ENCODE measurements around the gene GHRH. TPM values are rescaled to one million over a fixed set of nuclear protein-coding genes. Genes with fewer than 3 reads are reported as not detected.
A peak's percentile ranks its signal among the peaks of the same experiment; 100 is the strongest.

Gene GHRH
- total and polyA plus RNA-seq, 9 donors = not detected

DNA sequence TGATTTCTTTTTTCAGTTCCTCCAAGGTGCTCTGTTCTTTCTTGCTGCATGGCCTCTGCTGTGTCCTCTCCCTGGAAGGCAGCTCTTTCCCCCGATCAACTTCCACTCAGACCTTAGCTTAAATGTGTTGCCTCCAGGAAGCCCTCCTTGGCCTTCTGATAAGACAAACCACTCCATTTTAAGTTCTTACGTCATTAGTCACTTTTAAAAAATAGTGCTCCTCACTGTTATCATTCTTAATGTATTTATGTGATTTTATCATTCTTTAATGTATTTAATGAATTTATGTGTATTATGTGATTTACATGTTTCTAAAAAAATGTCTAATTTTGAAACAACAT is 15.6 kb upstream of the GHRH start:
- Histone ChIP-seq H3K36me3 (ENCODE audit: control insufficient read depth, insufficient read depth, low read length) (no peaks in the 10 kb centered on the region), H3K27ac (ENCODE audit: low read length) (peak overlapping the region; percentile 76), H3K4me1 (ENCODE audit: control insufficient read depth, insufficient read depth, low read length) (peaks cover 10% of the 10 kb centered on the region), H3K4me3 (ENCODE audit: low read length) (no peak overlapping the region), H3K27me3 (ENCODE audit: control insufficient read depth, insufficient read depth, low read length) (no peaks in the 10 kb centered on the region), H3K9me3 (replicated peaks; ENCODE audit: control insufficient read depth, low read depth, low read length) (no peaks in the 10 kb centered on the region)
- WGBS (ENCODE audit: insufficient coverage) = 33% methylated on average over 1 of the region's 2 CpGs
- DNase-seq = no peak

DNA sequence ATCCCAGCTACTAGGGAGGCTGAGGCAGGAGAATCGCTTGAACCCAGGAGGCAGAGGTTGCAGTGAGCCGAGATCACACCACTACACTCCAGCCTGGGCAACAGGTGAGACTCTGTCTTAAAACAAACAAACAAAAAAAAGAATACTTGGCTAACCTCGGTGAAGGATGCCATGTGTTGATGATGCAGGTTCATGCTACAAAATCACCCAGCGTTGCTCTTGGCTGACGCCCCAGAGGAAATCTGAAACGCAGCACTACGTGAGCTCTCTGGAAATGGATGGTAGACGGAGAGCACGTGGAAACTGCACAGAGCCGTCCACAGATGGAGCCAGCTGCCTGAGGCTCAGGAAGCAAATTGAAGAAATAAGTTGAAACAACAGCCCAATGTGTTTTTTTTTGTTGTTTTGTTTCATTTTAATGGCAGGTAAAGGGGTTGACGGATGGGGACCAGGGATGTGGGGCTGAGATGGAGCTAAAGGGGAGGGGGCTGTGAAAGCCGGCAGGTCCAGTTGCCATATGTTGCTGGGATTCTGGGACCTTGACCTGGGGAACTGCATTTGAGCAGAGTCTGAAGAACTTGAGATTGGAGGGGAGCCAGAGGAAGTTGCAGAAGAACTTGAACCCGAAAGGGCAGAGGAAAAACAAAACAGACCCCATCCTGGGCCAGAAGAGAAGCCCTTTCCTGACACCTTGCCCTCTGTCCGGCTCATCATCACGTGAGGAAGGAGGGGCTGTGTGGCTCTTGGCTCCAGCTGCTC is 15.1 kb upstream of the GHRH start:
- WGBS (ENCODE audit: insufficient coverage) = 4% methylated on average over 13 of the region's 15 CpGs
- peak; percentile 87 for DNase-seq
- H3K27ac ChIP-seq (ENCODE audit: low read length) = peak overlapping the region; percentile 76

DNA sequence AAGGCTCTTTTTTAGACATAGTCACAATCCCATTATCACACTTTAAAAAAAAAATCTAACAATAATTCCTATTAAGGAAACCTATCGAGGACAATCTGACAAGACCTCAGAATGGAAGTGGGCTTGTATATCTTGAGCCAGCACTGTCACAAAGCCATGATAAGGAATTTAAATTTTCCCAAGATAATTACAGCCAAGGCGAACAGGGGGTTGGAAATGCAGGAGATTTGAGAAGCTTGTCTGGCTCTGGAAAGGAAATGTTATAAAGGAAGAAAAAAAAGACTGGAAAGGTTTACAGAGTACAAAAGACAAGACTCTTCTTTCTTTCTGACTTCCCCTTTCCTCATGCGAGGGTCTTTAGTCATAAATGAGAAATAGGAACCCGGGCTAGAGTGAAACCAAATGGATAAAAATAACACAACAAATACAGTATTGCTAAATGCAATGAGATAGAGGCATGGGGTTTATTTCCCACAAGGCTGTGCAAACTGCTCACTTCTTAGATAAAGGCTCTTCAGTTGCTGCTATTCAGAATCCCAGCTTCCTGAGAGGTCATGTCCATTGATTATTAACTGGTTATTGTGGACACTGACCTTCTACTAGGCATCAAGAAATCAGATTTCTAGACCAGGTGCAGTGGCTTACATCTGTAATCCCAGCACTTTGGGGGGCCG is 13.4 kb upstream of the GHRH start:
- no peaks in the 10 kb centered on the region for H3K36me3 ChIP-seq (ENCODE audit: control insufficient read depth, insufficient read depth, low read length)
- DNase-seq = peak; percentile 55
- no peaks in the 10 kb centered on the region for H3K9me3 ChIP-seq (replicated peaks; ENCODE audit: control insufficient read depth, low read depth, low read length)
- 75% methylated on average over 1 of the region's 5 CpGs for WGBS (ENCODE audit: insufficient coverage)
- H3K27me3 ChIP-seq (ENCODE audit: control insufficient read depth, insufficient read depth, low read length) = no peaks in the 10 kb centered on the region
- H3K4me1 ChIP-seq (ENCODE audit: control insufficient read depth, insufficient read depth, low read length) = peaks cover 11% of the 10 kb centered on the region
- H3K27ac ChIP-seq (ENCODE audit: low read length) = peak overlapping the region; percentile 51
- H3K4me3 ChIP-seq (ENCODE audit: low read length) = no peak overlapping the region

More for the DNA sequence above, 15.1 kb upstream of the GHRH start:
- Histone ChIP-seq H3K4me1 (ENCODE audit: control insufficient read depth, insufficient read depth, low read length) (peaks cover 10% of the 10 kb centered on the region), H3K27me3 (ENCODE audit: control insufficient read depth, insufficient read depth, low read length) (no peaks in the 10 kb centered on the region), H3K9me3 (replicated peaks; ENCODE audit: control insufficient read depth, low read depth, low read length) (no peaks in the 10 kb centered on the region), H3K4me3 (ENCODE audit: low read length) (no peak overlapping the region), H3K36me3 (ENCODE audit: control insufficient read depth, insufficient read depth, low read length) (no peaks in the 10 kb centered on the region)

DNA sequence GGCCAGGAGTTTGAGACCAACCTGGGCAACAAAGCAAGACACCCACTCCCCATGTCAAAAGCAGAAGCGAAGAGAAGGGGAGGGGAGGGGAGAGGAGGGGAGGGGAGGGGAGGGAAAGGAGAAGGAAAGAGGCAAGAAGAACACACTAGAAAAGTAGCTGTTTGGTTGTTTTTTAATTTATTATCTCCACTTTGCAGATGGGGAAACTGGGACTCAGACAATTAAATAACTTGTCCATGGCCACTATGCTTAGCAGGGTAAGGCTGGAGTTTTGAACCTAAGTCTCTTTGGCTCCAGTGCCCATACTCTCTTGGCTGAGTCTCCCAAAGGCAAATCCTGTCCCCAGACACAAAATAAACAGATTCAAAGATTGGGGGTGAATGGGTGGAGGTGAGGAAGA is 12.4 kb upstream of the GHRH start:
- Histone ChIP-seq H3K4me3 (ENCODE audit: low read length) (no peak overlapping the region), H3K36me3 (ENCODE audit: control insufficient read depth, insufficient read depth, low read length) (no peaks in the 10 kb centered on the region), H3K9me3 (replicated peaks; ENCODE audit: control insufficient read depth, low read depth, low read length) (no peaks in the 10 kb centered on the region), H3K4me1 (ENCODE audit: control insufficient read depth, insufficient read depth, low read length) (peaks cover 14% of the 10 kb centered on the region), H3K27me3 (ENCODE audit: control insufficient read depth, insufficient read depth, low read length) (no peaks in the 10 kb centered on the region), H3K27ac (ENCODE audit: low read length) (no peak overlapping the region)
- no peak for DNase-seq
- no CpG with 5 or more reads among the region's 1 CpG for WGBS (ENCODE audit: insufficient coverage)

DNA sequence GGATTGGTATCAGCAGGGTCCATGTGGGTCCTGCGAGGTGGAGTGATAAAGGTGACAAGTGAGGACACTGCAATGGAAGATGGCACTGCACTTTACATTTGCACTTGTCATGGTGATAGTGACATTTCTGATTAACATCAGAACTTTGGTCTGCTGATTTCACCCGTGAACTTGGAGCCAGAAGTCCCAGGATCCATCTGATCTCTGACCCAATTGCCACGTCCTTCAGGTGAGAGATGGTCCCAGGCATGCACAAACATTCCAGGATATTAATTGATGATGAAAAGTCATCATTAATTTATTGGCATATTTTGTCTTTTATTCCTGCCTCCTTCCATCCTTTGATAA is 9.8 kb upstream of the GHRH start:
- H3K27ac ChIP-seq (ENCODE audit: low read length) = no peak overlapping the region
- WGBS (ENCODE audit: insufficient coverage) = 94% methylated on average over 2 of the region's 3 CpGs
- H3K27me3 ChIP-seq (ENCODE audit: control insufficient read depth, insufficient read depth, low read length) = no peaks in the 10 kb centered on the region
- H3K4me3 ChIP-seq (ENCODE audit: low read length) = no peak overlapping the region
- H3K9me3 ChIP-seq (replicated peaks; ENCODE audit: control insufficient read depth, low read depth, low read length) = no peaks in the 10 kb centered on the region
- H3K4me1 ChIP-seq (ENCODE audit: control insufficient read depth, insufficient read depth, low read length) = peaks cover 5% of the 10 kb centered on the region
- H3K36me3 ChIP-seq (ENCODE audit: control insufficient read depth, insufficient read depth, low read length) = no peaks in the 10 kb centered on the region
- no peak for DNase-seq

DNA sequence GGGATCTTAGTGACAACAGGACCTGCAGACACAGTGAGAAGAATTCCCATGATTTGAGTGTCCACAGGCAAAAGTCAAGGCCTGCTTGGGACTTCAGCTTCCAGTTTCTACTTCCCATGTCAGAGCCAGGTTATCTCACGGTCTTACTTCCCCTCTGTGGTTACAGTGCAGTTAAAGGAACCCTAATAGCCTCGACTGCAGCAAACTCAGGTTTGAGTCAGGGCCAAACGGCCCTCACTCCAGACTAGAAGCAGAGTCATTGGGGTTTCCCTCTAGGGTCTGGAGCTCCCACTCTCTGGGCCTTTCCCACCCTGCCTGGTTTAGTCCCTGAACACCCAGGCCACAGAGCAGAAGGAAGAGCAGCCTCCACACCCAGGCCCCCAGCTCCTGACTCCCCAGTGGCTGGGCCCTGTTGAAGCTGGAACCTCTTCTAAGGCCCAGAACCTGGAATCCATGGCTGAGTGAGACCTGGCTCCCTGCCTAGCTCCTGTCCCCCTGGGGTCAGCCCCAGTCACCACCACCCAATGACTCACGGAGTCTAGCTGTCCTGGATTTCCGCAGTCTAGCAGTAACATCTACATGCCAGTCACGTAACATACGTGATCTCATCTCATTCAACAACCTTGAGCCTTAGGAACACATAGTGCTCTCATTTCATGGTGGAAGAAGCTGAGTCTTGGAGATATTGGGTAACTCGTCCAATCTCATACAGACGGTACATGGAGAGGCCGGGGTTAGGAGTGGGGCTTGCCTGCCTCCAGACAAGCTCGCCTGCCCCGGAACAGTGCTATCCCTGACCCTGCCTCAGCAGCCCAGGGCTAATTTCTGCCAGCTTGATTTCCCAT is 9.2 kb upstream of the GHRH start:
- 41% methylated on average over 3 of the region's 12 CpGs for WGBS (ENCODE audit: insufficient coverage)
- H3K4me1 ChIP-seq (ENCODE audit: control insufficient read depth, insufficient read depth, low read length) = peaks cover 4% of the 10 kb centered on the region
- no peaks in the 10 kb centered on the region for H3K9me3 ChIP-seq (replicated peaks; ENCODE audit: control insufficient read depth, low read depth, low read length)
- H3K27me3 ChIP-seq (ENCODE audit: control insufficient read depth, insufficient read depth, low read length) = no peaks in the 10 kb centered on the region
- H3K27ac ChIP-seq (ENCODE audit: low read length) = no peak overlapping the region
- no peak overlapping the region for H3K4me3 ChIP-seq (ENCODE audit: low read length)
- peak; percentile 58 for DNase-seq
- no peaks in the 10 kb centered on the region for H3K36me3 ChIP-seq (ENCODE audit: control insufficient read depth, insufficient read depth, low read length)

DNA sequence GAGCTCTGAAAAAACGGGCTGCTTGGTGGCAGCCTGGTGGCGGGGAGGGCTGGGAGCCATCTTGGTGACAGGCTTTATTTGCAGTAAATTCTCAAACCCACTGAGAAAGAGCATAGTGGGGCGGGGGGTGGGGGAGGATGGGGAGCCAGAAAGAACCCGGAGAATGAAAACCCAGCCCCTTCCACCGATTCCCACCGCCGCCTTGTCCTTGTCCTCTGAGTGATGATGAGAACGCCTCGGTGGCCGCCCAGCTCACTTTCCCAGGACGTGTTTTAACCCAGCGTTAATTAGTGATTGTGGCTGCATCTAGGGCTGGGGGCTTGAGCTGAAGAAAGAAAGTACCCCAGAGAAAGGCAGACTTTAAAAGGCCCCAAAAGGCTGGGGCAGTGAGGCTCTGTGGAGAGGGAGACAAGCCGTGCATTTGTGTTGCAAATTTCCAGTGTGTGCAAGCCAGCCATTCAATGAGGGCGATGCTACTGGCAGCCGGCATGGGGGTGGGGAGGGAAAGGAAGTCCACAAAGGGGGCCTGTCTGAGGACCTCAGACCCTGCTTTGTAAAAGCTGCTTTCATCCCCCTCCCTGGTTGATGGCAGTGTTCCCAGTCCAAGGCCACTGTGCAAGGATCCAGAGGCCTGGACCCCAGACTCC is 6.2 kb upstream of the GHRH start:
- Histone ChIP-seq H3K4me3 (ENCODE audit: low read length) (no peak overlapping the region), H3K27me3 (ENCODE audit: control insufficient read depth, insufficient read depth, low read length) (no peaks in the 10 kb centered on the region), H3K27ac (ENCODE audit: low read length) (no peak overlapping the region), H3K36me3 (ENCODE audit: control insufficient read depth, insufficient read depth, low read length) (no peaks in the 10 kb centered on the region), H3K9me3 (replicated peaks; ENCODE audit: control insufficient read depth, low read depth, low read length) (no peaks in the 10 kb centered on the region), H3K4me1 (ENCODE audit: control insufficient read depth, insufficient read depth, low read length) (peaks cover 4% of the 10 kb centered on the region)
- 45% methylated on average over 8 of the region's 15 CpGs for WGBS (ENCODE audit: insufficient coverage)
- DNase-seq = no peak

DNA sequence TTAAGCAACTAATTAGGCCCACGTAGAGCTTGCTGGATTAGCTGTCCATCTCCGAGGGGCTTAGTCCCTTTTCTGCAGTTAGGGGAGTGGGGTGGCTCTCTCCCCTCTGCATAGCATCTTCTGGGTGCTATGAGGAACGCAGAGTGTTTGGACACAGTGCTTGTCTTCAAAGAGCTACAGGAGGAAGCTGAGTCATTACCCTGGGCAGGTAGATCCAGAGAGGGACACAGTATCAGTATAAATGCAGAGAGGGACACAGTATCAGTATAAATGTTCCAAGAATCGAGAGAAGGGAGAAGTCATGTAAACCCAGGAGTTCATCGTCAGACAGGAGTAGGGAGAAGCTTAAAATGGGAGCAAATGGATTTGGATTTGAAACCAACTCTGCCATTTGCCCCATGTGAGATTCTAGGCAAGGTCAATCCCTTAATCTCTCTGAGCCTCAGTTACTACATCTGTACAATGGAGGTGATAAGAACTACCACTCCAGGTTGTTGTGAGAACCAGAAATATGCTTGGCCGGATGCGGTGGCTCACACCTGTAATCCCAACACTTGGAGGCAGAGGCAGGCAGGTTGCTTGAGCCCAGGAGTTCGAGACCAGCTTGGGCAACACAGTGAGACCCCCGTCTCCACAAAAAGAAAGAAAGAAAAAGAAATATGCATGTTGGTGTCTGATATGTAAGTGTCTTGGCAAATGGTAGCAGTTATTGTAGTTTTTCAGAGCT is 5.5 kb upstream of the GHRH start:
- 82% methylated on average over 7 of the region's 9 CpGs for WGBS (ENCODE audit: insufficient coverage)
- H3K9me3 ChIP-seq (replicated peaks; ENCODE audit: control insufficient read depth, low read depth, low read length) = no peaks in the 10 kb centered on the region
- DNase-seq = no peak
- no peaks in the 10 kb centered on the region for H3K36me3 ChIP-seq (ENCODE audit: control insufficient read depth, insufficient read depth, low read length)
- peaks cover 4% of the 10 kb centered on the region for H3K4me1 ChIP-seq (ENCODE audit: control insufficient read depth, insufficient read depth, low read length)
- H3K27ac ChIP-seq (ENCODE audit: low read length) = no peak overlapping the region
- no peaks in the 10 kb centered on the region for H3K27me3 ChIP-seq (ENCODE audit: control insufficient read depth, insufficient read depth, low read length)
- no peak overlapping the region for H3K4me3 ChIP-seq (ENCODE audit: low read length)

DNA sequence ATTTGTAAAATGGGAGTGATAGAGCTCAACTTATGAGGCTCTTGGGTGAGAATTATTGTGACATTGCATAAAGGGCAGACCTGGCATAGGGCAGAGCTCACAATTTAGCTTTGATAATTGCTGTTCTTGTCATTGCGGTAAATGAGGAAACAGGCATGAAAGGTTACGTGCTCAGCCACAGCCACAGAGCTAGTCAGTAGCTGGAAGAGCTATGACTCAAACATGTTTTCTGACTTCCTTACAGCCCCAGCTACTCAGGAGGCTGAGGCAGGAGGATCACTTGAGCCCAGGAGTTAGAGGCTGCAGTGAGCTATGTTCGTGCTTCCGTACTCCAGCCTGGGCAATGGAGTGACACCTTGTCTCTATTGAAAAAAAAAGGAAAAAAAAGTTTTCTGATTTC is 3.5 kb upstream of the GHRH start:
- WGBS (ENCODE audit: insufficient coverage) = 88% methylated on average over 3 of the region's 4 CpGs
- peaks cover 6% of the 10 kb centered on the region for H3K27me3 ChIP-seq (ENCODE audit: control insufficient read depth, insufficient read depth, low read length)
- DNase-seq = no peak
- H3K9me3 ChIP-seq (replicated peaks; ENCODE audit: control insufficient read depth, low read depth, low read length) = no peaks in the 10 kb centered on the region
- no peak overlapping the region for H3K27ac ChIP-seq (ENCODE audit: low read length)
- H3K4me3 ChIP-seq (ENCODE audit: low read length) = no peak overlapping the region
- H3K4me1 ChIP-seq (ENCODE audit: control insufficient read depth, insufficient read depth, low read length) = peaks cover 4% of the 10 kb centered on the region
- H3K36me3 ChIP-seq (ENCODE audit: control insufficient read depth, insufficient read depth, low read length) = no peaks in the 10 kb centered on the region
